Prostate gland (tissue), 2 donors: ENCODE results near the gene STARD3NL. TPM values are rescaled to one million over a fixed set of nuclear protein-coding genes. Genes with fewer than 3 reads are reported as not detected.
A peak's percentile ranks its signal among the peaks of the same experiment; 100 is the strongest.

Experiments used
- DNase-seq: peaks from one replicate; pipeline ENCODE4 v3.0.0-alpha.2; 2019; ENCODE audit warnings: low spot score
- H3K27ac ChIP-seq, 2 donors: fragments of 200-600 bp; sonication (generic); 2 replicates each; pipeline ENCODE4 v1.5.1; 2017 to 2019
- H3K27me3 ChIP-seq: fragments of 200-600 bp; sonication (generic); replicated peaks from 2 replicates; pipeline ENCODE4 v1.5.1; 2019; ENCODE audit not compliant: insufficient read depth
- H3K36me3 ChIP-seq, 2 donors: fragments of 200-600 bp; sonication (generic); 1 replicate in 1 of 2; 2 replicates in 1 of 2; pipeline versions ENCODE4 v1.5.1 to v1.8.1; 2017 to 2019
- H3K4me1 ChIP-seq: fragments of 200-600 bp; sonication (generic); replicated peaks from 2 replicates; pipeline ENCODE4 v1.5.1; 2019
- H3K4me3 ChIP-seq, 2 donors: fragments of 200-600 bp; sonication (generic); 2 replicates each; pipeline ENCODE4 v1.5.1; 2017 to 2019
- H3K9me3 ChIP-seq: fragments of 200-600 bp; sonication (generic); 2 replicates; pipeline ENCODE4 v1.5.1; 2017
- CTCF ChIP-seq, 4 experiments: fragments of 200-600 bp in 2 of 4; fragments of 450-650 bp in 2 of 4; sonication (generic) in 2 of 4; IDR thresholded peaks; 1 replicate in 3 of 4; 2 replicates in 1 of 4; pipeline ENCODE4 v1.5.1; 2016 to 2019; ENCODE audit warnings: antibody characterized with exemption in 4 of 4, mild to moderate bottlenecking in 2 of 4, moderate library complexity in 2 of 4
- POLR2A ChIP-seq: fragments of 450-650 bp; IDR thresholded peaks from one replicate; pipeline ENCODE4 v1.6.1; 2016; ENCODE audit warnings: antibody characterized with exemption, mild to moderate bottlenecking
- POLR2AphosphoS5 ChIP-seq: sonication (generic); formaldehyde crosslinking; IDR thresholded peaks from one replicate; pipeline ENCODE4 v1.6.1; 2017; ENCODE audit warnings: antibody characterized with exemption
- WGBS: methylation state at CpG from one replicate; pipeline ENCODE4 v1.1.5; 2018; 5-methylcytosine and 5-hydroxymethylcytosine counted together
- intact Hi-C: fragments of 100-400 bp; cut with DNase I; formaldehyde crosslinking; loops from one replicate; pipeline ENCODE4 v1.14.2; 2022
- total RNA-seq, 2 donors: library from RNA; depleted of rRNA; stranded (reverse); fragments of >200 nt; gene quantifications; one replicate each; pipeline ENCODE4 v1.1.0, GENCODE V29; 2016

The STARD3NL gene
- 10 to 100 TPM; 49.0 to 78.3 TPM for total RNA-seq

GRCh38 chr7:38178004-38178694 is at the start of gene STARD3NL:
STARD3NL (plus strand) TSS chr7:38178245; CDS start chr7:38207505, 29,260 bp downstream.
- Histone ChIP-seq H3K36me3 (no peaks in the 10 kb centered on the region), H3K27me3 (no peaks in the 10 kb centered on the region), H3K27ac (peak within 1 kb of the TSS; percentile 91 to 92), H3K9me3 (no peaks in the 10 kb centered on the region), H3K4me3 (peak within 1 kb of the TSS; percentile 69 to 71), H3K4me1 (no peaks in the 10 kb centered on the region)
- intact Hi-C loops = no loop called here
- TF ChIP-seq CTCF (IDR thresholded peaks at IDR 0.05) (peak in 2 of 4 experiments; percentile 25 to 38), POLR2AphosphoS5 (peak; percentile 92), POLR2A (peak; percentile 56)
- WGBS = under 1% methylated on average over 47 of the region's 51 CpGs
- peak; percentile 99 for DNase-seq

GRCh38 chr7:38129162-38129561 is 48.9 kb upstream of the STARD3NL start:
- Histone ChIP-seq H3K4me1 (no peaks in the 10 kb centered on the region), H3K4me3 (no peak overlapping the region), H3K36me3 (no peaks in the 10 kb centered on the region), H3K27ac (no peak overlapping the region), H3K27me3 (no peaks in the 10 kb centered on the region), H3K9me3 (no peaks in the 10 kb centered on the region)
- no peak for DNase-seq
- 100% methylated on average over 3 of the region's 3 CpGs for WGBS
- intact Hi-C loops = no loop called here
- no peak for TF ChIP-seq POLR2AphosphoS5
- no peak for TF ChIP-seq POLR2A
- no peak for TF ChIP-seq CTCF (IDR thresholded peaks at IDR 0.05)

- Histone ChIP-seq H3K9me3 (no peaks in the 10 kb centered on the region), H3K27me3 (no peaks in the 10 kb centered on the region), H3K36me3 (no peaks in the 10 kb centered on the region), H3K4me3 (no peak overlapping the region), H3K27ac (no peak overlapping the region), H3K4me1 (no peaks in the 10 kb centered on the region)
- no peak for DNase-seq
- TF ChIP-seq POLR2A (no peak), POLR2AphosphoS5 (no peak)
- WGBS = 72% methylated on average over 2 of the region's 2 CpGs
- intact Hi-C loops = no loop called here
These were observed 48.5 kb upstream of the STARD3NL start for GRCh38 chr7:38129579-38129978.

- Histone ChIP-seq H3K27ac (no peak overlapping the region), H3K27me3 (no peaks in the 10 kb centered on the region), H3K4me3 (no peak overlapping the region), H3K9me3 (no peaks in the 10 kb centered on the region), H3K36me3 (no peaks in the 10 kb centered on the region), H3K4me1 (no peaks in the 10 kb centered on the region)
- no peak for DNase-seq
- intact Hi-C loops = no loop called here
- TF ChIP-seq CTCF (IDR thresholded peaks at IDR 0.05) (no peak), POLR2AphosphoS5 (no peak), POLR2A (no peak)
- 94% methylated on average over 2 of the region's 2 CpGs for WGBS
These were observed 39.9 kb upstream of the STARD3NL start for GRCh38 chr7:38138171-38138570.

GRCh38 chr7:38141187-38141586 is 36.9 kb upstream of the STARD3NL start:
- no peaks in the 10 kb centered on the region for H3K36me3 ChIP-seq
- H3K4me1 ChIP-seq = no peaks in the 10 kb centered on the region
- intact Hi-C loops = no loop called here
- no peak overlapping the region for H3K27ac ChIP-seq
- no peak for TF ChIP-seq CTCF (IDR thresholded peaks at IDR 0.05)
- no peak for TF ChIP-seq POLR2A
- TF ChIP-seq POLR2AphosphoS5 = no peak
- 89% methylated on average over 2 of the region's 2 CpGs for WGBS
- no peaks in the 10 kb centered on the region for H3K9me3 ChIP-seq
- DNase-seq = no peak
- H3K27me3 ChIP-seq = no peaks in the 10 kb centered on the region
- H3K4me3 ChIP-seq = no peak overlapping the region
